Gastroesophageal sphincter (tissue), 4 donors: Measurements from ENCODE around the gene PRKN. TPM values are rescaled to one million over a fixed set of nuclear protein-coding genes. Genes with fewer than 3 reads are reported as not detected.

Experiments
- ATAC-seq: fragments of 150-250 bp; one replicate; pipeline ENCODE4 v1.9.1; 2016; ENCODE audit warnings: mild to moderate bottlenecking, moderate library complexity
- H3K27ac ChIP-seq, 4 donors: fragments of 200-600 bp; sonication (generic) in 3 of 4; 1 replicate in 3 of 4; 2 replicates in 1 of 4; pipeline ENCODE4 v1.5.1; 2016 to 2019
- H3K27me3 ChIP-seq: fragments of 200-600 bp; sonication (generic); one replicate; pipeline ENCODE4 v1.5.1; 2019
- H3K36me3 ChIP-seq, 2 donors: fragments of 200-600 bp; sonication (generic); one replicate each; pipeline ENCODE4 v1.5.1; 2019; ENCODE audit warnings: control low read depth in 1 of 2
- H3K4me1 ChIP-seq, 3 donors: fragments of 200-600 bp; sonication (generic); 1 replicate in 2 of 3; 2 replicates in 1 of 3; pipeline ENCODE4 v1.5.1; 2016 to 2019; ENCODE audit warnings: control low read depth in 2 of 3
- H3K4me3 ChIP-seq, 2 donors: fragments of 200-600 bp; sonication (generic); one replicate each; pipeline ENCODE4 v1.5.1; 2019; ENCODE audit warnings: mild to moderate bottlenecking in 1 of 2, moderate library complexity in 1 of 2
- H3K9me3 ChIP-seq, 3 donors: fragments of 200-600 bp; sonication (generic); one replicate each; pipeline ENCODE4 v1.5.1; 2017 to 2019; ENCODE audit warnings: control low read depth in 2 of 3
- CTCF ChIP-seq, 4 experiments: fragments of 200-600 bp in 2 of 4; fragments of 450-650 bp in 2 of 4; sonication (generic) in 1 of 4; IDR thresholded peaks; one replicate each; pipeline ENCODE4 v1.5.1; 2017 to 2019; ENCODE audit warnings: antibody characterized with exemption in 4 of 4, mild to moderate bottlenecking in 2 of 4, moderate library complexity in 2 of 4
- EP300 ChIP-seq: sonication (generic); formaldehyde crosslinking; IDR thresholded peaks from one replicate; pipeline ENCODE4 v1.6.1; 2017; ENCODE audit warnings: antibody characterized with exemption, mild to moderate bottlenecking
- POLR2A ChIP-seq, 2 donors: fragments of 450-650 bp; IDR thresholded peaks; one replicate each; pipeline ENCODE4 v1.6.1; 2017; ENCODE audit warnings: antibody characterized with exemption in 2 of 2, mild to moderate bottlenecking in 2 of 2, moderate library complexity in 1 of 2
- POLR2AphosphoS5 ChIP-seq: sonication (generic); formaldehyde crosslinking; IDR thresholded peaks from one replicate; pipeline ENCODE4 v1.6.1; 2017; ENCODE audit warnings: antibody characterized with exemption
- WGBS, 2 donors: methylation state at CpG; one replicate each; pipeline ENCODE4 v1.1.5; 2018; ENCODE audit warnings: low coverage in 1 of 2; 5-methylcytosine and 5-hydroxymethylcytosine counted together
- total RNA-seq, 4 donors: library from RNA; depleted of rRNA; stranded (reverse); fragments of >200 nt; gene quantifications; one replicate each; pipeline ENCODE4 v1.1.0, GENCODE V29; 2016

PRKN gene
- total RNA-seq, 4 donors from 2014 or later, result 8.4 to 58.6 (median 25.8) TPM

GRCh38 chr6:161368514-161368913, 1359.1 kb downstream of the PRKN start:
- no peak for TF ChIP-seq POLR2A (IDR thresholded peaks at IDR 0.05)
- TF ChIP-seq POLR2AphosphoS5, result no peak
- TF ChIP-seq EP300, result no peak
- TF ChIP-seq CTCF (IDR thresholded peaks at IDR 0.05), result no peak
- H3K4me3 ChIP-seq, result no peak overlapping the region
- ATAC-seq, result no peak
- H3K36me3 ChIP-seq, result no peaks in the 10 kb centered on the region
- H3K9me3 ChIP-seq, result peaks cover 0 to 13% (median 0%) of the 10 kb centered on the region in 3 donors
- H3K27me3 ChIP-seq, result no peaks in the 10 kb centered on the region
- 75 to 85% methylated on average over 2 to 7 of the region's 7 CpGs for WGBS, 2 donors
- peaks cover 0 to under 1% (median 0%) of the 10 kb centered on the region in 3 donors for H3K4me1 ChIP-seq
- H3K27ac ChIP-seq, result no peak overlapping the region

DNA sequence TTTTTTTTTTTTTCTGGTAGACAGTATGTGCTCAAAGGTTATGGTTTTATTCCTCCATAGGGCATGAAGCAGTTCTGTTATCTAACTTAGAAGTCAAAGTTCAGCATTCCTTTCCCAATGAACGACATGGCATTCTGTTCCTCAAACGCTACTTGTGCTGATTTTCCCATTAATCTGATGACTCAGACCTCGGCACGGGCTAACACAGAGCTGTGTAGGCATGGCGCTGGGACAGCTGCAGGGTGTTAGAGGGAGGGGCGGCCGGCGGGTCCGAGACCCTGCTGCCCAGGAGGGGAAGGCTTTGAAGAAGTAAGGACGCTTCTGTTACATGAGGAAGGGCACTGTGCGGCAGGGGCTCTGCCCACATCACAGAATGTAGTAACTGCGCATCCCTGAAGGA, 1360.1 kb downstream of the PRKN start:
- H3K27me3 ChIP-seq, result no peaks in the 10 kb centered on the region
- H3K36me3 ChIP-seq, result no peaks in the 10 kb centered on the region
- H3K4me1 ChIP-seq, result no peaks in the 10 kb centered on the region
- H3K4me3 ChIP-seq, result no peak overlapping the region
- no peak for ATAC-seq
- 46 to 60% methylated on average over 2 of the region's 12 CpGs for WGBS, 2 donors
- TF ChIP-seq POLR2A (IDR thresholded peaks at IDR 0.05), result no peak
- H3K9me3 ChIP-seq, result peaks cover 0 to 22% (median 0%) of the 10 kb centered on the region in 3 donors
- no peak overlapping the region for H3K27ac ChIP-seq

DNA sequence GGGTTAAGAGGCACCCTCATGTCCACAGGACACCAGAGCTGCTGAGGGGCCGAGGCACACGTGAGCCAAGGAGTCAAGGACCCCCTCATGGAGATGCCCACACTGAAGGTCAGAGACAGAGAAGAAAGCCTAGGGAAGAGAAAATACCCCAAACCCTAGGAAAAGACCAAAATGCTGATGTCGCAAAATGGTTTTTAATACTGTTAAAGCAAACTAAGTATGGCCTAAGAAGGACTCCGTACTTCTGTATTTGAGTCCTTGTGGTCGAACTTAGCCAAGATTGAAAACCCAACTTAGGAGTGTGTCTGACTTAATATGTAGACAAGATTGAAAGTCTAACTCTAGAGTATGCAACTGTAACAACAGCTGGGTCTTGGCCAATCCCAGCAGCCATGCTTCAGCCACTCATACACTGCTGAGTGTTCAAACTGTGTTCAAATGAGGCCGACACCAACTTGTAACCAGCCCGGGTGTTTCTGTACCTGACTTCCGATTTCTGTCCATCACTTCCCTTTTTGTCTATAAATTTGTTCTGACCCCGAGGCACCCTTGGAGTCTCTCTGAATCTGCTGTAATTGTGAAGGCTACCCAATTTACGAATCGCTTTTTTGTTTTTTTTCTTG, 1361.2 kb downstream of the PRKN start:
- H3K4me1 ChIP-seq, result no peaks in the 10 kb centered on the region
- H3K4me3 ChIP-seq, result no peak overlapping the region
- H3K27ac ChIP-seq, result no peak overlapping the region
- 86 to 97% methylated on average over 4 to 9 of the region's 11 CpGs for WGBS, 2 donors
- no peak for TF ChIP-seq POLR2A (IDR thresholded peaks at IDR 0.05)
- TF ChIP-seq POLR2AphosphoS5, result no peak
- TF ChIP-seq CTCF (IDR thresholded peaks at IDR 0.05), result no peak
- no peak for TF ChIP-seq EP300
- H3K27me3 ChIP-seq, result no peaks in the 10 kb centered on the region
- ATAC-seq, result no peak
- H3K36me3 ChIP-seq, result no peaks in the 10 kb centered on the region
- H3K9me3 ChIP-seq, result peaks cover 0 to 22% (median 0%) of the 10 kb centered on the region in 3 donors

DNA sequence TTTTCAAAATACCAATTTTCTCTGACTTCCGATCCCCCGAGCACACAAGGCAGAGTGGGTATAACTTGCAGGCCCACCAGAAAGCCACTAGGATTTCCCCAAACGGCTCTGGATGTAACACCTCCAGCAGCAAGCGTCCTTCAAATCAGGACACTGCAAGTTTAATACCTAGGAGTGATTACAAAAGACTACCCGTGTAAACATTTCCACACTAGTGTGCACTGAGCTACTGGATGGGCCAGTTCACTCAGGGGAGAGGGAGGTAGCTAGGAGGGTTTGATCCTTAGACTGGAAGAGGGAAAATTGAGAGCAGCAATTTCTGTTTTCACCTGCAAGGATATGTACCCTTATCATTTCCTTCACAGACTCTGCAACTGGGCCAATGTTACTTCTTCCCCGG, 1361.9 kb downstream of the PRKN start:
- Histone ChIP-seq H3K9me3 (peaks cover 0 to 22% (median 0%) of the 10 kb centered on the region in 3 donors), H3K4me3 (no peak overlapping the region), H3K27ac (no peak overlapping the region), H3K36me3 (no peaks in the 10 kb centered on the region), H3K27me3 (no peaks in the 10 kb centered on the region), H3K4me1 (no peaks in the 10 kb centered on the region)
- no peak for ATAC-seq
- no peak for TF ChIP-seq CTCF (IDR thresholded peaks at IDR 0.05)
- TF ChIP-seq EP300, result no peak
- TF ChIP-seq POLR2AphosphoS5, result no peak
- TF ChIP-seq POLR2A (IDR thresholded peaks at IDR 0.05), result no peak
- WGBS, 2 donors, result 79 to 86% methylated on average over 5 to 6 of the region's 6 CpGs

DNA sequence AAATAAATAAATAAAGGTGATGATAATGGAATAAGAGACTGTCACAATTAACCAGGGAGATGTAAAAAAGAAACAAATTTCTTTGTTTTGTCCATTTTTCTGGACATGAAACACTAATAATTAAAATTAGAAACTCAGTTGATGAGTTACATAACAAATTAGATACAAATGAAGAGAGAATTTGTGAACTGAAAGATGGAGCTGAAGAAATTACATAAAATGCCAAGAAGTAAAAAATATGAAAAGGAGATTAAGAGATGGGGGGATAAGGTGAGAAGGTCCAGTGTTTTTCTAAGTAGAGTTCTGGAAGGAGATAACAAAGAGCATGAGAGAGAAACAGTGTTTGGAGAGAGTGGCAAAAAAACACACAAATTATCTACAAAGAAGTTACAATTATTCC, 1364.3 kb downstream of the PRKN start:
- H3K27ac ChIP-seq, result no peak overlapping the region
- H3K9me3 ChIP-seq, result peaks cover 0 to 22% (median 0%) of the 10 kb centered on the region in 3 donors
- H3K36me3 ChIP-seq, result no peaks in the 10 kb centered on the region
- no peaks in the 10 kb centered on the region for H3K27me3 ChIP-seq
- ATAC-seq, result no peak
- no peak overlapping the region for H3K4me3 ChIP-seq
- TF ChIP-seq POLR2AphosphoS5 (no peak), EP300 (no peak), POLR2A (IDR thresholded peaks at IDR 0.05) (no peak), CTCF (IDR thresholded peaks at IDR 0.05) (no peak)
- no peaks in the 10 kb centered on the region for H3K4me1 ChIP-seq
